RPMI7951 (cell line): ENCODE data around the gene PHKA2. TPM values are rescaled to one million over a fixed set of nuclear protein-coding genes. Genes with fewer than 3 reads are reported as not detected.
"Not testable (repeated sequence)": the region's sequence is repeated elsewhere in the genome, so short reads cannot be mapped to it uniquely, and the experiment has no call there.

Source experiments
- DNase-seq: peaks from one replicate; pipeline ENCODE4 v3.0.0-alpha.2; 2012; ENCODE audit warnings: low read depth
- total RNA-seq: library from RNA; depleted of rRNA; stranded (reverse); fragments of >200 nt; shearing (Covaris generic); gene quantifications from 2 replicates; pipeline ENCODE4 v1.2.3, GENCODE V29; 2014; rRNA removed

Gene PHKA2
- total RNA-seq, 1 experiment from 2014 or later, result 6.4 TPM

DNA sequence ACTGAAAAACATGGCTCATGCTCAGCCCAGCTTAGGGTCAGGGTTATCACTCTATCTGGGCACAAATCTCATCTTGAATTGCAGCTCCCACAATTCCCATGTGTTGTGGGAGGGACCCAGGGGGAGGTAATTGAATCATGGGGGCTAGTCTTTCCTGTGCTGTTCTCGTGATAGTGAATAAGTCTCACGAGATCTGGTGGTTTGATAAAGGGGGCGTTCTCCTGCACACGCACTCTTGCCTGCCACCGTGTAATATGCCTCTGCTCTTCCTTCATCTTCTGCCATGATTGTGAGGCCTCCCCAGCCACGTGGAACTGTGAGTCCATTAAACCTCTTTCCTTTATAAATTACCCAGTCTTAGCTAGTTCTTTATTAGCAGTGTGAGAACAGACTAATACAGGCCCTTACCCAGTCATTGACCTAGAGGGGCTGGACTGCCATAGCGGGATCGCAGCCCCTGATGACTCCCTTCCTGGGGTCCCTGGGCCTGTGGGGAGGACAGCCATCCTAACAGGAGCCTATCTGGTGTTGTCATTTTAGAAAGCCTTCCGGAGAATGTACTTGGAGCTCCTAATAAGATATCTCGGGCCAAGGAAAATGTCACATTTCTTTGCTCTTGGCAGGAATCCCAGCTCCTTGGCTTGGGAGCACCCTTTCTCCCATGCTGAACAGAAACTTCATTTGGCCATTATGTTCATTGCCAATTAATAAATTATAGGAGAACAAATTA, 112.6 kb downstream of the PHKA2 start:
- no peak for DNase-seq

DNA sequence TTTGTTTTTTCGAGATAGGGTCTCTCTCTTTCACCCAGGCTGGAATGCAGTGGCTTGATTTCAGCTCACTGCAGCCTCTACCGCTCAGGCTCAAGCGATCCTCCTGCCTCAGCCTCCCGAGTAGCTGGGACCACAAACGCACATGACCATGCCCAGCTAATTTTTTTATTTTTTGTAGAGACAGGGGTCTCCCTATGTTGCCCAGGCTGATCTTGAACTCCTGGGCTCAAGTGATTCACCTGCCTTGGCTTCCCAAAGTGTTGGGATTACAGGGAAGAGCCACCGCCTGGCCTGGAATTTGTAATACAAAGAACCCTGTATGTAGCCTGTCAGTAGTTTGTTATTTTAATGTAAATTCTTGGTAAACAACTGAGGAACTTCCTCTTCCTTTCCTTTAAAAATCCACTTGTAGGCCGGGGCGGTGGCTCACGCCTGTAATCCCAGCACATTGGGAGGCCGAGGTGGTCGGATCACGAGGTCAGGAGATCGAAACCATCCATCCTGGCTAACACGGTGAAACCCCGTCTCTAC, 119.5 kb downstream of the PHKA2 start:
- DNase-seq, result no peak

DNA sequence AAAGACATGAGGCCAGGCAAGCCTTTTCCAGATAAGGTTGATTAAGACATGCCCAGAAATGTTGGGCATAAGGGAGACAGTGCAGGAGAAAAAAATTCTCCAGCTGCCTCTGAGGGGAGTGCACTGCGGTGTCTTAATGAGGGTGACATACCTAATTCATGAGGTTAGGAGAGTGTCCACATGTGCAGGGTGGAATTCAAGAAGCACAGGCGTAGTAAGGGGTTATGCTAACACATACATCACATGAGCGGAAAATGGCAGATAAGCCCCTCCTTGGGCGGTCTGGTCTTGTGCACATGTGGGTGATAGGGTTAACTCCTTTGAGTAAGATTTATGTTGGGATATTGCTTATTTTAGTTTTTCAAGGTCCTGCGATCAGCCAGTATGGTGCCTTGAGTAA, 122.4 kb downstream of the PHKA2 start:
- no peak for DNase-seq

DNA sequence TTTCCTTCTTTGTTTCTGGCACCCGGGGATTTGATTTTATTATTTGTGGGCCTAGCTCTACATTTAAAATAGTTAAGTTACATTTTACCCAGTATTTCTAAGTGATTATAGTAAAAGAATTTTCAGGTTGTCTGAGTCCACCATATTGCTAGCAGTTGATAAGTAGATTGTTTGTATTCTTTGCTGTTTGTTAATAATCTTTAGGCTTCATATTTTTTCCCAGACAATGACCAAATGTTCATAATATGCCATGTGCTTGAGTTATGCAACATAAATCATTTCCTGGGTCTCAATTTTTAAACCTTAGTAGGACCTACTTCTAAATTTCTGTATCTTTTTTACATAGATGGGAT, 127.3 kb downstream of the PHKA2 start:
- DNase-seq, result no peak

- peak; percentile 59 for DNase-seq
Observed at GRCh38 chrX:18855919-18856644, 127.8 kb downstream of the PHKA2 start.

GRCh38 chrX:18847901-18848300, 136.0 kb downstream of the PHKA2 start:
- DNase-seq, result not testable (repeated sequence)

Other genes with a start within 250 kb of the PHKA2 start
- not detected in 2 replicates for gene ADGRG2, start 138.4 kb upstream of the PHKA2 start, total RNA-seq